K562 (cell line): ENCODE measurements around the gene SRPK2. TPM values are rescaled to one million over a fixed set of nuclear protein-coding genes. Genes with fewer than 3 reads are reported as not detected.
A peak's percentile ranks its signal among the peaks of the same experiment; 100 is the strongest.

Experiments
- DPF2 ChIP-seq: fragments of 450-650 bp; IDR thresholded peaks from 2 replicates; pipeline ENCODE4 v1.6.1; 2016
- FOXK2 ChIP-seq, 2 experiments: fragments of 450-650 bp; IDR thresholded peaks in 1 of 2; conservative IDR thresholded peaks in 1 of 2; 2 replicates each; pipeline ENCODE4 v1.6.1; 2016; ENCODE audit warnings: low read depth in 2 of 2, mild to moderate bottlenecking in 1 of 2
- IRF2 ChIP-seq: sonication (generic); formaldehyde crosslinking; IDR thresholded peaks from 2 replicates; pipeline ENCODE4 v1.8.1; 2022; ENCODE audit warnings: mild to moderate bottlenecking, missing genetic modification reagents
- MTF1 ChIP-seq: fragments of 250-450 bp; sonication (Bioruptor Pico); IDR thresholded peaks from 2 replicates; pipeline ENCODE4 v1.9.0; 2021; ENCODE audit warnings: moderate library complexity, mild to moderate bottlenecking, inconsistent platforms, borderline replicate concordance
- NCOR1 ChIP-seq: fragments of 450-650 bp; IDR thresholded peaks from 2 replicates; pipeline ENCODE4 v1.6.1; 2016; ENCODE audit warnings: mild to moderate bottlenecking, moderate library complexity
- NFE2L1 ChIP-seq: fragments of 450-650 bp; IDR thresholded peaks from 2 replicates; pipeline ENCODE4 v1.6.1; 2016; ENCODE audit warnings: missing genetic modification characterization, low read depth, mild to moderate bottlenecking, missing compliant biosample characterization, moderate library complexity, borderline replicate concordance
- NFIC ChIP-seq: fragments of 450-650 bp; IDR thresholded peaks from 2 replicates; pipeline ENCODE4 v1.6.1; 2017; ENCODE audit warnings: mild to moderate bottlenecking, inconsistent platforms
- NONO ChIP-seq, 2 experiments: fragments of 200-400 bp in 1 of 2; fragments of 450-650 bp in 1 of 2; formaldehyde crosslinking in 1 of 2; IDR thresholded peaks; 2 replicates each; pipeline ENCODE4 v1.6.1; 2017; ENCODE audit warnings: low read depth in 2 of 2, mild to moderate bottlenecking in 2 of 2, moderate library complexity in 2 of 2, low read length in 1 of 2
- SNAPC5 ChIP-seq: fragments of 250-450 bp; sonication (Bioruptor Pico); IDR thresholded peaks from 2 replicates; pipeline ENCODE4 v1.8.0; 2021; ENCODE audit warnings: moderate library complexity, mild to moderate bottlenecking, inconsistent platforms
- TAF15 ChIP-seq: fragments of 200-400 bp; formaldehyde crosslinking; IDR thresholded peaks from 2 replicates; pipeline ENCODE4 v1.6.1; 2017; ENCODE audit warnings: mild to moderate bottlenecking, low read depth, low read length, moderate library complexity
- TEAD2 ChIP-seq: fragments of 450-650 bp; IDR thresholded peaks from 2 replicates; pipeline ENCODE4 v1.6.1; 2016; ENCODE audit warnings: missing genetic modification characterization, control low read depth, missing compliant biosample characterization
- XRCC4 ChIP-seq: IDR thresholded peaks from one replicate; pipeline ENCODE4 v1.6.1; 2011; ENCODE audit not compliant: insufficient read depth, insufficient read length; ENCODE audit errors: extremely low read depth
- ZC3H11A ChIP-seq: IDR thresholded peaks from 2 replicates; pipeline ENCODE4 v1.6.1; 2012; ENCODE audit warnings: low read depth, low read length, improper control_type of control experiment
- ZNF124 ChIP-seq: sonication (generic); formaldehyde crosslinking; IDR thresholded peaks from 2 replicates; pipeline ENCODE4 v1.8.1; 2022; ENCODE audit warnings: missing genetic modification reagents
- ZNF197 ChIP-seq: fragments of 200-800 bp; sonication (Bioruptor generic); IDR thresholded peaks from 2 replicates; pipeline ENCODE4 v1.6.1; 2016; ENCODE audit warnings: low read depth, missing genetic modification characterization, missing compliant biosample characterization
- ZNF212 ChIP-seq: fragments of 450-650 bp; formaldehyde crosslinking; IDR thresholded peaks from 2 replicates; pipeline ENCODE4 v1.4.0; 2020; ENCODE audit warnings: mild to moderate bottlenecking
- ZNF707 ChIP-seq: fragments of 250-450 bp; sonication (Bioruptor Pico); conservative IDR thresholded peaks from 2 replicates; pipeline ENCODE4 v1.8.0; 2022; ENCODE audit warnings: inconsistent platforms, mild to moderate bottlenecking, moderate library complexity
- polyA plus RNA-seq, 8 experiments: library from polyadenylated mRNA; depleted of rRNA in 4 of 8; stranded (reverse) in 5 of 8; unstranded in 3 of 8; fragments of >200 nt; fragmentation: Nextera tagmentation in 2 of 8; fragmentation: Illumina TruSeq in 1 of 8; extraction: Ambion mirVana in 2 of 8; extraction: Trizol in 1 of 8; gene quantifications; 2 replicates each; pipeline versions ENCODE4 v1.2.1 to v1.2.3, GENCODE V29; 2011 to 2014; ENCODE audit warnings: inconsistent platforms in 1 of 8, missing spikeins in 1 of 8
- total RNA-seq, 7 experiments: library from RNA; depleted of rRNA in 6 of 7; stranded (reverse); fragments of >200 nt in 6 of 7; fragmentation: Illumina TruSeq in 2 of 7; extraction: Trizol in 2 of 7; gene quantifications; 2 replicates each; pipeline versions ENCODE4 v1.2.1 to v1.2.3, GENCODE V29; 2011 to 2021; ENCODE audit warnings: low replicate concordance in 1 of 7
- TF ChIP-seq, protein P1 (sequence below): sonication (generic); formaldehyde crosslinking; IDR thresholded peaks from 2 replicates; pipeline ENCODE4 v1.8.1; 2023; ENCODE audit warnings: missing genetic modification reagents, mild to moderate bottlenecking, borderline replicate concordance
- TF ChIP-seq, protein P2 (sequence below), 2 experiments: IDR thresholded peaks; 2 replicates each; pipeline ENCODE4 v1.6.1; 2012; ENCODE audit warnings: improper control_type of control experiment in 2 of 2, low read depth in 2 of 2, low read length in 2 of 2, borderline replicate concordance in 1 of 2
- TF ChIP-seq, protein P3 (sequence below): fragments of 450-650 bp; IDR thresholded peaks from 2 replicates; pipeline ENCODE4 v1.6.1; 2016

Gene SRPK2
- total and polyA plus RNA-seq, 9 of the 15 experiments (the other 6 are each of a cell fraction or from before 2014, with no cell fraction given): 21.5 to 44.7 (median 33.3) TPM

- no peak for TF ChIP-seq FOXK2 (conservative IDR thresholded peaks at IDR 0.05 in 1 of 2, IDR thresholded peaks at IDR 0.05 in 1 of 2; ENCODE audit: low read depth in 2 of 2)
- no peak for TF ChIP-seq MTF1
- no peak for TF ChIP-seq TAF15
- TF ChIP-seq, protein P1, sequence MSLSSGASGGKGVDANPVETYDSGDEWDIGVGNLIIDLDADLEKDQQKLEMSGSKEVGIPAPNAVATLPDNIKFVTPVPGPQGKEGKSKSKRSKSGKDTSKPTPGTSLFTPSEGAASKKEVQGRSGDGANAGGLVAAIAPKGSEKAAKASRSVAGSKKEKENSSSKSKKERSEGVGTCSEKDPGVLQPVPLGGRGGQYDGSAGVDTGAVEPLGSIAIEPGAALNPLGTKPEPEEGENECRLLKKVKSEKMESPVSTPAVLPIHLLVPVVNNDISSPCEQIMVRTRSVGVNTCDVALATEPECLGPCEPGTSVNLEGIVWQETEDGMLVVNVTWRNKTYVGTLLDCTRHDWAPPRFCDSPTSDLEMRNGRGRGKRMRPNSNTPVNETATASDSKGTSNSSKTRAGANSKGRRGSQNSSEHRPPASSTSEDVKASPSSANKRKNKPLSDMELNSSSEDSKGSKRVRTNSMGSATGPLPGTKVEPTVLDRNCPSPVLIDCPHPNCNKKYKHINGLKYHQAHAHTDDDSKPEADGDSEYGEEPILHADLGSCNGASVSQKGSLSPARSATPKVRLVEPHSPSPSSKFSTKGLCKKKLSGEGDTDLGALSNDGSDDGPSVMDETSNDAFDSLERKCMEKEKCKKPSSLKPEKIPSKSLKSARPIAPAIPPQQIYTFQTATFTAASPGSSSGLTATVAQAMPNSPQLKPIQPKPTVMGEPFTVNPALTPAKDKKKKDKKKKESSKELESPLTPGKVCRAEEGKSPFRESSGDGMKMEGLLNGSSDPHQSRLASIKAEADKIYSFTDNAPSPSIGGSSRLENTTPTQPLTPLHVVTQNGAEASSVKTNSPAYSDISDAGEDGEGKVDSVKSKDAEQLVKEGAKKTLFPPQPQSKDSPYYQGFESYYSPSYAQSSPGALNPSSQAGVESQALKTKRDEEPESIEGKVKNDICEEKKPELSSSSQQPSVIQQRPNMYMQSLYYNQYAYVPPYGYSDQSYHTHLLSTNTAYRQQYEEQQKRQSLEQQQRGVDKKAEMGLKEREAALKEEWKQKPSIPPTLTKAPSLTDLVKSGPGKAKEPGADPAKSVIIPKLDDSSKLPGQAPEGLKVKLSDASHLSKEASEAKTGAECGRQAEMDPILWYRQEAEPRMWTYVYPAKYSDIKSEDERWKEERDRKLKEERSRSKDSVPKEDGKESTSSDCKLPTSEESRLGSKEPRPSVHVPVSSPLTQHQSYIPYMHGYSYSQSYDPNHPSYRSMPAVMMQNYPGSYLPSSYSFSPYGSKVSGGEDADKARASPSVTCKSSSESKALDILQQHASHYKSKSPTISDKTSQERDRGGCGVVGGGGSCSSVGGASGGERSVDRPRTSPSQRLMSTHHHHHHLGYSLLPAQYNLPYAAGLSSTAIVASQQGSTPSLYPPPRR (CRISPR knock-in tag): no peak
- TF ChIP-seq NCOR1: no peak
- peak; percentile 19; the same call in 1 of the 2 replicates for TF ChIP-seq NFIC
- TF ChIP-seq ZC3H11A: no peak
- TF ChIP-seq TEAD2 (tag): no peak
- TF ChIP-seq ZNF707 (CRISPR knock-in tag): no peak
- peak; percentile 52 to 67 for TF ChIP-seq NONO (IDR thresholded peaks at IDR 0.05; ENCODE audit: low read depth in 2 of 2, low read length in 1 of 2)
- no peak for TF ChIP-seq DPF2
- TF ChIP-seq NFE2L1 (tag): no peak
- TF ChIP-seq, protein P2, sequence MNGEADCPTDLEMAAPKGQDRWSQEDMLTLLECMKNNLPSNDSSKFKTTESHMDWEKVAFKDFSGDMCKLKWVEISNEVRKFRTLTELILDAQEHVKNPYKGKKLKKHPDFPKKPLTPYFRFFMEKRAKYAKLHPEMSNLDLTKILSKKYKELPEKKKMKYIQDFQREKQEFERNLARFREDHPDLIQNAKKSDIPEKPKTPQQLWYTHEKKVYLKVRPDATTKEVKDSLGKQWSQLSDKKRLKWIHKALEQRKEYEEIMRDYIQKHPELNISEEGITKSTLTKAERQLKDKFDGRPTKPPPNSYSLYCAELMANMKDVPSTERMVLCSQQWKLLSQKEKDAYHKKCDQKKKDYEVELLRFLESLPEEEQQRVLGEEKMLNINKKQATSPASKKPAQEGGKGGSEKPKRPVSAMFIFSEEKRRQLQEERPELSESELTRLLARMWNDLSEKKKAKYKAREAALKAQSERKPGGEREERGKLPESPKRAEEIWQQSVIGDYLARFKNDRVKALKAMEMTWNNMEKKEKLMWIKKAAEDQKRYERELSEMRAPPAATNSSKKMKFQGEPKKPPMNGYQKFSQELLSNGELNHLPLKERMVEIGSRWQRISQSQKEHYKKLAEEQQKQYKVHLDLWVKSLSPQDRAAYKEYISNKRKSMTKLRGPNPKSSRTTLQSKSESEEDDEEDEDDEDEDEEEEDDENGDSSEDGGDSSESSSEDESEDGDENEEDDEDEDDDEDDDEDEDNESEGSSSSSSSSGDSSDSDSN (IDR thresholded peaks at IDR 0.05; ENCODE audit: borderline replicate concordance in 1 of 2, low read depth in 2 of 2, low read length in 2 of 2): peak in 1 of 2 experiments; percentile 3; a peak in 1 of 4 replicates
- no peak for TF ChIP-seq ZNF212 (CRISPR knock-in tag)
- TF ChIP-seq, protein P3, sequence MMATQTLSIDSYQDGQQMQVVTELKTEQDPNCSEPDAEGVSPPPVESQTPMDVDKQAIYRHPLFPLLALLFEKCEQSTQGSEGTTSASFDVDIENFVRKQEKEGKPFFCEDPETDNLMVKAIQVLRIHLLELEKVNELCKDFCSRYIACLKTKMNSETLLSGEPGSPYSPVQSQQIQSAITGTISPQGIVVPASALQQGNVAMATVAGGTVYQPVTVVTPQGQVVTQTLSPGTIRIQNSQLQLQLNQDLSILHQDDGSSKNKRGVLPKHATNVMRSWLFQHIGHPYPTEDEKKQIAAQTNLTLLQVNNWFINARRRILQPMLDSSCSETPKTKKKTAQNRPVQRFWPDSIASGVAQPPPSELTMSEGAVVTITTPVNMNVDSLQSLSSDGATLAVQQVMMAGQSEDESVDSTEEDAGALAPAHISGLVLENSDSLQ: no peak
- TF ChIP-seq XRCC4: no peak
- no peak for TF ChIP-seq ZNF197 (CRISPR knock-in tag)
- no peak for TF ChIP-seq SNAPC5 (CRISPR knock-in tag)
- no peak for TF ChIP-seq IRF2
- no peak for TF ChIP-seq ZNF124 (CRISPR knock-in tag)
Observed at GRCh38 chr7:105388356-105389087, at the start of gene SRPK2 (continued).
